Trophoblast cell (in vitro differentiated cells and primary cell): Measurements from ENCODE around the gene GSAP.

Source experiments
- DNase-seq, 2 donors: peaks; one replicate each; pipeline ENCODE4 v3.0.0-alpha.2; 2016
- H2AFZ ChIP-seq: 2 replicates; pipeline ENCODE4 v1.6.1; 2013; ENCODE audit warnings: low read length, moderate library complexity, mild to moderate bottlenecking; ENCODE audit not compliant: insufficient read depth, poor library complexity
- H2AK5ac ChIP-seq: 2 replicates; pipeline ENCODE4 v1.6.1; 2013; ENCODE audit warnings: mild to moderate bottlenecking, low read length
- H2BK120ac ChIP-seq: 2 replicates; pipeline ENCODE4 v1.6.1; 2013; ENCODE audit warnings: low read length, mild to moderate bottlenecking, moderate library complexity; ENCODE audit not compliant: insufficient read depth, poor library complexity
- H2BK12ac ChIP-seq: 2 replicates; pipeline ENCODE4 v1.6.1; 2013; ENCODE audit warnings: mild to moderate bottlenecking, low read length, moderate library complexity
- H2BK5ac ChIP-seq: 2 replicates; pipeline ENCODE4 v1.6.1; 2013; ENCODE audit warnings: low read length, low read depth, moderate library complexity, mild to moderate bottlenecking; ENCODE audit not compliant: poor library complexity
- H3K14ac ChIP-seq: 2 replicates; pipeline ENCODE4 v1.6.1; 2013; ENCODE audit warnings: mild to moderate bottlenecking, low read length
- H3K18ac ChIP-seq: 2 replicates; pipeline ENCODE4 v1.6.1; 2013; ENCODE audit warnings: mild to moderate bottlenecking, low read length
- H3K23ac ChIP-seq: 2 replicates; pipeline ENCODE4 v1.6.1; 2013; ENCODE audit warnings: low read length
- H3K27ac ChIP-seq: 2 replicates; pipeline ENCODE4 v1.5.1; 2013; ENCODE audit warnings: low read depth, mild to moderate bottlenecking, inconsistent platforms, low read length, moderate library complexity
- H3K27me3 ChIP-seq: 2 replicates; pipeline ENCODE4 v1.6.1; 2013; ENCODE audit warnings: inconsistent platforms, mild to moderate bottlenecking, low read length, moderate library complexity; ENCODE audit not compliant: insufficient read depth
- H3K36me3 ChIP-seq, 2 experiments: 1 replicate in 1 of 2; 2 replicates in 1 of 2; pipeline ENCODE4 v1.6.1; 2013; ENCODE audit warnings: low read length in 2 of 2, mild to moderate bottlenecking in 2 of 2, moderate library complexity in 1 of 2; ENCODE audit not compliant: insufficient read depth in 2 of 2, control insufficient read depth in 1 of 2
- H3K4ac ChIP-seq: 2 replicates; pipeline ENCODE4 v1.6.1; 2013; ENCODE audit warnings: low read depth, mild to moderate bottlenecking, low read length, moderate library complexity
- H3K4me1 ChIP-seq, 2 experiments: 1 replicate in 1 of 2; 2 replicates in 1 of 2; pipeline ENCODE4 v1.6.1; 2013; ENCODE audit warnings: low read length in 2 of 2, mild to moderate bottlenecking in 2 of 2, moderate library complexity in 1 of 2; ENCODE audit not compliant: insufficient read depth in 2 of 2, control insufficient read depth in 1 of 2
- H3K4me2 ChIP-seq: 2 replicates; pipeline ENCODE4 v1.6.1; 2013; ENCODE audit warnings: inconsistent platforms, mild to moderate bottlenecking, low read length, moderate library complexity
- H3K4me3 ChIP-seq: 2 replicates; pipeline ENCODE4 v1.5.1; 2013; ENCODE audit warnings: mild to moderate bottlenecking, low read depth, low read length, inconsistent platforms
- H3K79me1 ChIP-seq: one replicate; pipeline ENCODE4 v1.6.1; 2013; ENCODE audit warnings: low read length
- H3K79me2 ChIP-seq: 2 replicates; pipeline ENCODE4 v1.6.1; 2013; ENCODE audit warnings: low read length, mild to moderate bottlenecking; ENCODE audit not compliant: control insufficient read depth, insufficient read depth, poor library complexity
- H3K9ac ChIP-seq: 2 replicates; pipeline ENCODE4 v1.6.1; 2013; ENCODE audit warnings: mild to moderate bottlenecking, low read length
- H3K9me3 ChIP-seq: 2 replicates; pipeline ENCODE4 v1.6.1; 2013; ENCODE audit warnings: low read depth, mild to moderate bottlenecking, control low read depth, inconsistent platforms, low read length; ENCODE audit not compliant: insufficient read depth
- H4K12ac ChIP-seq: 2 replicates; pipeline ENCODE4 v1.6.1; 2013; ENCODE audit warnings: low read depth, mild to moderate bottlenecking, low read length, moderate library complexity
- H4K8ac ChIP-seq: 2 replicates; pipeline ENCODE4 v1.6.1; 2013; ENCODE audit warnings: low read depth, mild to moderate bottlenecking, low read length, moderate library complexity
- H4K91ac ChIP-seq: one replicate; pipeline ENCODE4 v1.6.1; 2013; ENCODE audit warnings: low read depth, mild to moderate bottlenecking, low read length, moderate library complexity
- WGBS: extraction: QIAGEN DNeasy Blood & Tissue Kit; methylation state at CpG from one replicate; pipeline ENCODE4 v1.1.7; 2013; ENCODE audit warnings: missing lambda C conversion rate; ENCODE audit not compliant: insufficient read length, insufficient coverage; ENCODE audit errors: extremely low coverage; 5-methylcytosine and 5-hydroxymethylcytosine counted together

GSAP gene

DNA sequence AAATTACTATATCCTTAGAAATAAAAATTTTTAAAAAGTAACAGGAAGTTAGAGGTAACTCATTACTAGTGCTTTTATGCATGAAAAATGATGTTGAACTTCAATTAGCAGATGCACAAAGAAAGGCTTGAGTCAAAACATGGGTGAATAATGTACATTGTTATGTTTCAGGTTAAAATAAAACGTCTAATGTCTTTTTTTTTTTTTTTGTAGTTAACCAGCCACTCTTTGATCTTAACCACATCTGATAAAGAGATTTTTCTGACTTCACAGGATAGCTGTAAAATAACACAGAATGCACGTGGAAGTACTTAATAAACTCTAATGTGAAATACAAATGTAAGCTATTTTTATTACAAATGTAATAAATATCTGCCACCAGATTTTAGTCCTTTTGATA, 61.7 kb downstream of the GSAP start:
- H2AK5ac ChIP-seq: no peak overlapping the region
- H3K18ac ChIP-seq: no peak overlapping the region
- no peak overlapping the region for H3K4ac ChIP-seq
- H3K4me3 ChIP-seq: no peak overlapping the region
- H3K14ac ChIP-seq: no peak overlapping the region
- H2BK5ac ChIP-seq: no peak overlapping the region
- H4K8ac ChIP-seq: no peak overlapping the region
- no peak for DNase-seq
- no peak overlapping the region for H3K9ac ChIP-seq
- H3K36me3 ChIP-seq: no peaks in the 10 kb centered on the region
- no peak overlapping the region for H3K27ac ChIP-seq
- no peaks in the 10 kb centered on the region for H3K27me3 ChIP-seq
- no CpG with 5 or more reads among the region's 2 CpGs for WGBS
- H2BK120ac ChIP-seq: no peak overlapping the region
- no peaks in the 10 kb centered on the region for H3K79me1 ChIP-seq
- no peaks in the 10 kb centered on the region for H3K79me2 ChIP-seq
- no peak overlapping the region for H2BK12ac ChIP-seq
- H3K4me2 ChIP-seq: no peak overlapping the region
- H3K9me3 ChIP-seq: no peaks in the 10 kb centered on the region
- H4K12ac ChIP-seq: no peak overlapping the region
- H3K23ac ChIP-seq: no peak overlapping the region
- H4K91ac ChIP-seq: no peak overlapping the region
- H3K4me1 ChIP-seq: peaks cover 0 to under 1% of the 10 kb centered on the region in 2 experiments
- H2AFZ ChIP-seq: no peak overlapping the region

DNA sequence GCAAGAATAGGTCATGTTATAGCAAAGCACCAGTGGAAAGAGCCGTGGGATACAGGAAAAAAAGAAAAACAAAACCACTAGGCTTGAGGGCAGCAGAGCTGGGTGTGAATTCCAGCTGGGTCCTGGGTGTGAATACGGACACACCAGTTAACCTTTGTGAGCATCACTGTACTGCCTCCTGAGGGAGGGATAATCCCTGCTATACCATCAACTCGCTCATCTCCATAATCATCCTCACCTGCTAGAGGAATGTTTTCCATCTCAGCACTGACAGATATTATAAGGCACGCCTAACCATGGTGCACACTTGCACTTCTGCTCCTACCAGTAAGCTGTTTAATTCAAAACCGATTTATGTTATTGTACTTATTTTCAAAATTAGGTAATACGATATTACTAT, 62.2 kb downstream of the GSAP start:
- Histone ChIP-seq H3K9ac (no peak overlapping the region), H3K79me2 (no peaks in the 10 kb centered on the region), H3K27me3 (no peaks in the 10 kb centered on the region), H3K9me3 (no peaks in the 10 kb centered on the region), H3K4me2 (no peak overlapping the region), H4K91ac (no peak overlapping the region), H2BK120ac (no peak overlapping the region), H3K23ac (no peak overlapping the region), H3K4ac (no peak overlapping the region), H3K36me3 (no peaks in the 10 kb centered on the region), H4K8ac (no peak overlapping the region), H3K18ac (no peak overlapping the region), H3K4me3 (no peak overlapping the region), H2AK5ac (no peak overlapping the region), H3K14ac (no peak overlapping the region), H3K4me1 (peaks cover 0 to 2% of the 10 kb centered on the region in 2 experiments), H2BK12ac (no peak overlapping the region), H2AFZ (no peak overlapping the region), H4K12ac (no peak overlapping the region), H3K79me1 (no peaks in the 10 kb centered on the region), H3K27ac (no peak overlapping the region), H2BK5ac (no peak overlapping the region)
- WGBS: no CpG with 5 or more reads among the region's 6 CpGs
- no peak for DNase-seq

DNA sequence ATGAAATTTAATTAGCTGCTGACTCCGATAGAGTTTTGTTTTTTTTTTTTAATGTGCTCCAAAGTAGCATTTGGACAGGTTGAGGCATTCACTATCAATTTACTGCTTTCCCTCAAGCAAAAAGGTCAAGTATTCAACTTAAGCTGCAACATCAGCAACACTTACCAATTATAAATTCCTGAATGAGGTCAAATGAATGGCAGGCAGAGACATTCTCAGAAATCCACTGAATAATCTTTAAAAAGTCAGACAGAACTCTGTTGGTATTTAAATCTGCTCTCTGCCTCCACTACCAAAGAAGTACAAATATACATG, 62.8 kb downstream of the GSAP start:
- no CpG with 5 or more reads among the region's 1 CpG for WGBS
- Histone ChIP-seq H3K79me1 (no peaks in the 10 kb centered on the region), H3K79me2 (no peaks in the 10 kb centered on the region), H3K36me3 (no peaks in the 10 kb centered on the region), H3K4me1 (peaks cover 0 to 5% of the 10 kb centered on the region in 2 experiments), H3K4ac (no peak overlapping the region), H3K9me3 (no peaks in the 10 kb centered on the region), H3K23ac (no peak overlapping the region), H2BK5ac (no peak overlapping the region), H3K4me2 (no peak overlapping the region), H4K12ac (no peak overlapping the region), H4K91ac (no peak overlapping the region), H4K8ac (no peak overlapping the region), H3K9ac (no peak overlapping the region), H3K4me3 (no peak overlapping the region), H3K18ac (no peak overlapping the region), H2BK12ac (no peak overlapping the region), H2BK120ac (no peak overlapping the region), H2AK5ac (no peak overlapping the region), H2AFZ (no peak overlapping the region), H3K27me3 (no peaks in the 10 kb centered on the region), H3K14ac (no peak overlapping the region), H3K27ac (no peak overlapping the region)
- DNase-seq: peak in 1 of 2 donors; percentile 77

DNA sequence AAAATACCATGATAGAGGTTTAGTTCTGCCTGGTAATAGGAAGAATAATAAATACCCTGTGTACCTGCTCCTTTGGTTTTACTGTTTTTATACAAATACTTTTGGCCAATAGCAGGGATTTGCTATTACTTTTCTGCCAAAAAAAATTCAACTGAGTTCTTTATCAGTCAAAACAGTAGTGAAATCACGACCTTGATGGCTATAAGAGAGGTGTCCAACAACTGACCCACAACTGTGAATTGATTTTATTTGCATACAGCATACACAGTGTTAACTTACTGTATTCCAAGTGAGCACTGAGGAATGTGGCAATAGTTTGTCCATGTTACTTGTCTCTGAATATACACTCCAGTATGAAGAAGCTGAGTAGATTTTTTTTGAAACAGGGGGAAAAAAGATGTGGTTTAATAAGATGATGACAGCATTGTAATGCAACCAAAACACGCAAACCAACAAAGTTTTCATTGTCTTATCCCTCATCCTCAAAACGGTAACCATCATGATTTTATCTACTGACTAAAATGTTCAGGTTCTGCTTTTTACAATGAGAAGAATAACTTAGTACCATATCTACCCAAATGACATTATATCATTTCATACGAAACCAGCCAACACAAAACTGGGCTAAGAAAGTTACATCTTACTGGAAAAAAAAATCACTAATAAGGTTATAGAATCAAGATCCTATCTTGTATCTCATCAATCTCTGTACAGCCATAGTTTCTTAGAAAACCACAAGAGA, 63.3 kb downstream of the GSAP start:
- H4K8ac ChIP-seq: no peak overlapping the region
- no CpG with 5 or more reads among the region's 4 CpGs for WGBS
- H3K4me3 ChIP-seq: no peak overlapping the region
- no peak overlapping the region for H3K4ac ChIP-seq
- no peaks in the 10 kb centered on the region for H3K9me3 ChIP-seq
- no peak overlapping the region for H3K14ac ChIP-seq
- no peaks in the 10 kb centered on the region for H3K79me1 ChIP-seq
- no peaks in the 10 kb centered on the region for H3K36me3 ChIP-seq
- H2AK5ac ChIP-seq: no peak overlapping the region
- H2BK120ac ChIP-seq: no peak overlapping the region
- no peak overlapping the region for H2AFZ ChIP-seq
- no peak overlapping the region for H4K91ac ChIP-seq
- no peaks in the 10 kb centered on the region for H3K79me2 ChIP-seq
- H3K4me1 ChIP-seq: peaks cover 0 to 7% of the 10 kb centered on the region in 2 experiments
- DNase-seq: no peak
- H3K23ac ChIP-seq: no peak overlapping the region
- H3K27ac ChIP-seq: no peak overlapping the region
- no peak overlapping the region for H4K12ac ChIP-seq
- no peak overlapping the region for H2BK5ac ChIP-seq
- no peak overlapping the region for H2BK12ac ChIP-seq
- H3K18ac ChIP-seq: no peak overlapping the region
- no peak overlapping the region for H3K4me2 ChIP-seq
- no peaks in the 10 kb centered on the region for H3K27me3 ChIP-seq
- H3K9ac ChIP-seq: no peak overlapping the region
